Measurements from ENCODE around the gene GLDN. TPM values are rescaled to one million over a fixed set of nuclear protein-coding genes. Genes with fewer than 3 reads are reported as not detected.

Gene GLDN
- total RNA-seq, 1 donor from 2014 or later: 0.21 TPM

DNA sequence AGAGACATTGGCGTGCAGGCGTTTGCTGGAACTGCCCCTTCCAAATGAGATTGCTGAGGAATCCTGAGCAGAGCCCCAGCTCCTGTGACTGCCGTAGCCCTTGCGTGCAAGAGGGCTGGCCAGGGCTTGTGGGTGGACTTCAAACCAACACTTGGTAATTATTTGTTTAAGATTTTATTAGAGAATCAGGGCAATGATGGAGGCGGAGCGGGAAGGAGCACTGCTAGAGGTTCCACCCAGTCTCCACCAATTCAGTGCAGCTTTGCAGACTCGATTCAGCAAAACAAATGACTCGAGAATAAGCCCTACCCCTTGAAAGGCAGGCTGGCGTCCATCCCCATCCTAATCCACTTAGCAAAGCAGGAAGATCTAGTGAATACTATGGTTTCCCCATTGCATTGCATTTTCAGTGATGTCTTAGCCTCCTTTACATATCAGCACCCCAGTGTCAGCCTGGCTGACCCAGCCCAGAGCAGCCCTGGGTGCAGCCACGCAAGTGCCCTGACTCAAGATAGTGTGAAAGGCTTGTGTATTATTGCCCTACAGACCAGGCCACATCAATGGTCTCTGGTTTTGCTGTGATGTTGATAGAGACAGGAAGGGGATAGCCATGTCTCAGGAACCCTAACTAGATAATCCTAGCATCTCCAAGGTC is 26.0 kb downstream of the GLDN start:
- no peaks in the 10 kb centered on the region for H3K36me3 Mint-ChIP-seq (ENCODE audit: low read depth, unreplicated experiment)
- no peak for DNase-seq (ENCODE audit: low spot score)
- H3K27ac Mint-ChIP-seq (ENCODE audit: unreplicated experiment): no peak overlapping the region
- TF ChIP-seq CTCF (IDR thresholded peaks at IDR 0.05; ENCODE audit: unreplicated experiment): no peak
- H3K27me3 Mint-ChIP-seq (ENCODE audit: unreplicated experiment): no peaks in the 10 kb centered on the region
- no peaks in the 10 kb centered on the region for H3K4me1 Mint-ChIP-seq (ENCODE audit: unreplicated experiment)
- H3K4me3 Mint-ChIP-seq (ENCODE audit: unreplicated experiment): no peak overlapping the region
- no peaks in the 10 kb centered on the region for H3K9me3 Mint-ChIP-seq (ENCODE audit: unreplicated experiment)

DNA sequence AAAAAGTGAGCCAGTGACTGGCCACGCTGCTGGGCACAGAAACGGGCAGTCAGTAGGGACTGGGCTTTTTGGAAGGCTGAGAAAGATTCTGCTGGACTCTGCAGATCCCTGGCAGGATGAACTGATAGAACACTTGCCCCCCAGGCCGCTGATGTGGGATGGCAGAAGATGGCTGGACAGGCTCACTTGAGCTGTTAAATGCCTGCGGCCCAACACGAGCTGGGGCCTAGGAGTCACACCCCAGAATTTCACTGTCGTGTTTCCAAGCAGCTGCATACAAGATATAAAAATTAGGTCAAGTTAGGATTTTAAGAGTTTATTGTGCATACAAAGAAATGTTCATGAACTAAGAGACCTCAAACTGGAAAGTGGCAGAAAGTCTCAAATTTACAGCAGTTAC is 26.9 kb downstream of the GLDN start:
- no peak for TF ChIP-seq CTCF (IDR thresholded peaks at IDR 0.05; ENCODE audit: unreplicated experiment)
- Mint-ChIP-seq H3K4me1 (ENCODE audit: unreplicated experiment) (no peaks in the 10 kb centered on the region), H3K27me3 (ENCODE audit: unreplicated experiment) (no peaks in the 10 kb centered on the region), H3K4me3 (ENCODE audit: unreplicated experiment) (no peak overlapping the region), H3K9me3 (ENCODE audit: unreplicated experiment) (no peaks in the 10 kb centered on the region), H3K27ac (ENCODE audit: unreplicated experiment) (no peak overlapping the region), H3K36me3 (ENCODE audit: low read depth, unreplicated experiment) (no peaks in the 10 kb centered on the region)
- no peak for DNase-seq (ENCODE audit: low spot score)

- Mint-ChIP-seq H3K27ac (ENCODE audit: unreplicated experiment) (no peak overlapping the region), H3K4me1 (ENCODE audit: unreplicated experiment) (no peaks in the 10 kb centered on the region), H3K9me3 (ENCODE audit: unreplicated experiment) (no peaks in the 10 kb centered on the region), H3K36me3 (ENCODE audit: low read depth, unreplicated experiment) (no peaks in the 10 kb centered on the region), H3K27me3 (ENCODE audit: unreplicated experiment) (no peaks in the 10 kb centered on the region), H3K4me3 (ENCODE audit: unreplicated experiment) (no peak overlapping the region)
- DNase-seq (ENCODE audit: low spot score): no peak
- TF ChIP-seq CTCF (IDR thresholded peaks at IDR 0.05; ENCODE audit: unreplicated experiment): no peak
These were observed 27.4 kb downstream of the GLDN start for GRCh38 chr15:51368751-51369450.

DNA sequence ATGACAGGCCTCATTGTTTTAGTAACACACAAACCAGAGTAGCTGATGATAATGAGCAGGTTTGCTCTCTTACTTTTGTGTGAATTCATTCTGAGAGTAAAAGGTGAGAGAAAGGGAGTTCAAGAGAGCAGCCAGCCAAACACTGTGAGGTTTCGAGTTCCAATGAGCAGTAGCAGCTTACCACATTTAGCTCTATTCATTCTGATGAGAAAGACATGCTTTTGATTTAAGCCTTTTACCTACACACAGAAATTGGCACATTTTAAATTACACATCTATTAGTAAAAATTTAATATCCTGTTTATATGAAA is 28.0 kb downstream of the GLDN start:
- H3K4me1 Mint-ChIP-seq (ENCODE audit: unreplicated experiment): no peaks in the 10 kb centered on the region

More for the DNA sequence above, 28.0 kb downstream of the GLDN start:
- no peak overlapping the region for H3K4me3 Mint-ChIP-seq (ENCODE audit: unreplicated experiment)
- H3K36me3 Mint-ChIP-seq (ENCODE audit: low read depth, unreplicated experiment): no peaks in the 10 kb centered on the region
- H3K27ac Mint-ChIP-seq (ENCODE audit: unreplicated experiment): no peak overlapping the region
- no peaks in the 10 kb centered on the region for H3K27me3 Mint-ChIP-seq (ENCODE audit: unreplicated experiment)
- TF ChIP-seq CTCF (IDR thresholded peaks at IDR 0.05; ENCODE audit: unreplicated experiment): no peak
- no peaks in the 10 kb centered on the region for H3K9me3 Mint-ChIP-seq (ENCODE audit: unreplicated experiment)
- no peak for DNase-seq (ENCODE audit: low spot score)

Measured in endothelial cell (in vitro differentiated cells).